GM23338 (cell line): ENCODE measurements around the gene MRFAP1. TPM values are rescaled to one million over a fixed set of nuclear protein-coding genes. Genes with fewer than 3 reads are reported as not detected.

Experiments used
- ATAC-seq: fragments of 200-7000 bp; cut with Tn5 transposase; 3 replicates; pipeline ENCODE4 v1.9.1; 2020
- DNase-seq: peaks from one replicate; pipeline ENCODE4 v3.0.0-alpha.2; 2015; ENCODE audit warnings: low spot score
- H2AFZ ChIP-seq: fragments of 200-600 bp; sonication (generic); 2 replicates; pipeline ENCODE4 v1.8.0; 2016; ENCODE audit warnings: antibody characterized with exemption, mild to moderate bottlenecking, moderate library complexity
- H3F3A ChIP-seq: fragments of 200-600 bp; sonication (generic); replicated peaks from 2 replicates; pipeline ENCODE4 v1.8.0; 2017; ENCODE audit warnings: antibody characterized with exemption, mixed run types, low read depth
- H3K27ac ChIP-seq: fragments of 200-600 bp; sonication (generic); 2 replicates; pipeline ENCODE4 v1.6.1; 2016; ENCODE audit warnings: low read depth
- H3K27me3 ChIP-seq: fragments of 200-600 bp; sonication (generic); 2 replicates; pipeline ENCODE4 v1.8.0; 2016; ENCODE audit warnings: mild to moderate bottlenecking, mixed run types, moderate library complexity; ENCODE audit not compliant: insufficient read depth
- H3K36me3 ChIP-seq: fragments of 200-600 bp; sonication (generic); 2 replicates; pipeline ENCODE4 v1.8.0; 2016; ENCODE audit warnings: mild to moderate bottlenecking; ENCODE audit not compliant: insufficient read depth
- H3K4me1 ChIP-seq: fragments of 200-600 bp; sonication (generic); 2 replicates; pipeline ENCODE4 v1.8.0; 2016; ENCODE audit warnings: mild to moderate bottlenecking, moderate library complexity; ENCODE audit not compliant: insufficient read depth
- H3K4me2 ChIP-seq: fragments of 200-600 bp; sonication (generic); 2 replicates; pipeline ENCODE4 v1.7.1; 2017; ENCODE audit warnings: mixed run types
- H3K4me3 ChIP-seq: fragments of 200-600 bp; sonication (generic); 2 replicates; pipeline ENCODE4 v1.6.1; 2016; ENCODE audit warnings: mixed run types
- H3K79me2 ChIP-seq: fragments of 200-600 bp; sonication (generic); replicated peaks from 2 replicates; pipeline ENCODE4 v1.8.0; 2017; ENCODE audit warnings: mild to moderate bottlenecking; ENCODE audit not compliant: insufficient read depth
- H3K9me2 ChIP-seq: fragments of 200-600 bp; sonication (generic); 2 replicates; pipeline ENCODE4 v1.8.0; 2017; ENCODE audit not compliant: insufficient read depth
- H4K20me1 ChIP-seq: fragments of 200-600 bp; sonication (generic); replicated peaks from 2 replicates; pipeline ENCODE4 v1.8.0; 2017; ENCODE audit warnings: mild to moderate bottlenecking; ENCODE audit not compliant: insufficient read depth
- H3K27ac Mint-ChIP-seq: 2 replicates; pipeline ENCODE4 v1.8.0; 2020; ENCODE audit warnings: inconsistent platforms, mild to moderate bottlenecking, moderate library complexity, mixed read lengths
- H3K27me3 Mint-ChIP-seq: 3 replicates; pipeline ENCODE4 v1.8.0; 2022; ENCODE audit warnings: low read depth, mild to moderate bottlenecking, moderate library complexity, mixed read lengths, inconsistent platforms; ENCODE audit not compliant: insufficient read depth, poor library complexity
- H3K36me3 Mint-ChIP-seq: 3 replicates; pipeline ENCODE4 v1.8.0; 2021; ENCODE audit warnings: low read depth, mild to moderate bottlenecking, inconsistent platforms, moderate library complexity, mixed read lengths
- H3K4me1 Mint-ChIP-seq: 3 replicates; pipeline ENCODE4 v1.8.0; 2020; ENCODE audit warnings: mild to moderate bottlenecking, inconsistent platforms, mixed read lengths
- H3K4me3 Mint-ChIP-seq: 3 replicates; pipeline ENCODE4 v1.8.0; 2021; ENCODE audit warnings: moderate library complexity, mild to moderate bottlenecking, inconsistent platforms, mixed read lengths
- H3K9me3 Mint-ChIP-seq: 3 replicates; pipeline ENCODE4 v1.8.0; 2020; ENCODE audit warnings: moderate library complexity, mild to moderate bottlenecking, inconsistent platforms, mixed read lengths
- CREB1 ChIP-seq: fragments of 250-450 bp; sonication (Bioruptor Pico); IDR thresholded peaks from 2 replicates; pipeline ENCODE4 v1.5.0; 2020; ENCODE audit warnings: low read depth, mild to moderate bottlenecking, moderate library complexity
- CTCF ChIP-seq, 2 experiments: fragments of 200-600 bp in 1 of 2; sonication (generic) in 1 of 2; conservative IDR thresholded peaks; 2 replicates each; pipeline versions ENCODE4 v1.5.1 to v1.6.1; 2016 to 2017; ENCODE audit warnings: antibody characterized with exemption in 2 of 2, low read depth in 2 of 2, mild to moderate bottlenecking in 2 of 2, moderate library complexity in 1 of 2
- ETS1 ChIP-seq: IDR thresholded peaks from 2 replicates; pipeline ENCODE4 v1.6.1; 2016; ENCODE audit warnings: antibody characterized with exemption
- EZH2 ChIP-seq: fragments of 200-600 bp; sonication (generic); IDR thresholded peaks from one replicate; pipeline ENCODE4 v1.8.0; 2017; ENCODE audit warnings: antibody characterized with exemption, mild to moderate bottlenecking, low read depth; ENCODE audit not compliant: unreplicated experiment
- EZH2phosphoT487 ChIP-seq: fragments of 200-600 bp; sonication (generic); IDR thresholded peaks from one replicate; pipeline ENCODE4 v1.8.1; 2018; ENCODE audit warnings: antibody characterized with exemption; ENCODE audit not compliant: unreplicated experiment
- JUNB ChIP-seq: IDR thresholded peaks from one replicate; pipeline ENCODE4 v1.6.1; 2016; ENCODE audit warnings: antibody characterized with exemption; ENCODE audit not compliant: unreplicated experiment
- NANOG ChIP-seq: IDR thresholded peaks from 2 replicates; pipeline ENCODE4 v1.6.1; 2016; ENCODE audit warnings: antibody characterized with exemption, borderline replicate concordance
- POLR2AphosphoS5 ChIP-seq: IDR thresholded peaks from 2 replicates; pipeline ENCODE4 v1.6.1; 2016; ENCODE audit warnings: antibody characterized with exemption, low read depth
- REST ChIP-seq: IDR thresholded peaks from one replicate; pipeline ENCODE4 v1.6.1; 2018; ENCODE audit warnings: antibody characterized with exemption; ENCODE audit not compliant: unreplicated experiment
- STAT1 ChIP-seq: IDR thresholded peaks from one replicate; pipeline ENCODE4 v1.6.1; 2016; ENCODE audit warnings: antibody characterized with exemption; ENCODE audit not compliant: unreplicated experiment
- ZNF114 ChIP-seq: fragments of 250-450 bp; sonication (Bioruptor Pico); IDR thresholded peaks from 2 replicates; pipeline ENCODE4 v1.5.0; 2020; ENCODE audit warnings: mild to moderate bottlenecking, moderate library complexity
- ZNF331 ChIP-seq: fragments of 250-450 bp; sonication (Bioruptor Pico); IDR thresholded peaks from 2 replicates; pipeline ENCODE4 v1.5.0; 2020; ENCODE audit warnings: low read depth, mild to moderate bottlenecking, moderate library complexity
- polyA plus RNA-seq: library from polyadenylated mRNA; unstranded; fragments of >200 nt; fragmentation: Nextera tagmentation; extraction: Ambion mirVana; gene quantifications from 2 replicates; pipeline ENCODE4 v1.2.1, GENCODE V29; 2016
- total RNA-seq: library from RNA; depleted of rRNA; stranded (reverse); fragments of >200 nt; shearing (Covaris generic); gene quantifications from 2 replicates; pipeline ENCODE4 v1.2.3, GENCODE V29; 2014
- TF ChIP-seq, protein P1 (sequence below): fragments of 250-450 bp; sonication (Bioruptor Pico); IDR thresholded peaks from 2 replicates; pipeline ENCODE4 v1.5.0; 2020; ENCODE audit warnings: mild to moderate bottlenecking, moderate library complexity

MRFAP1 gene
- total and polyA plus RNA-seq, 2 experiments from 2014 or later: 154 to 288 TPM

DNA sequence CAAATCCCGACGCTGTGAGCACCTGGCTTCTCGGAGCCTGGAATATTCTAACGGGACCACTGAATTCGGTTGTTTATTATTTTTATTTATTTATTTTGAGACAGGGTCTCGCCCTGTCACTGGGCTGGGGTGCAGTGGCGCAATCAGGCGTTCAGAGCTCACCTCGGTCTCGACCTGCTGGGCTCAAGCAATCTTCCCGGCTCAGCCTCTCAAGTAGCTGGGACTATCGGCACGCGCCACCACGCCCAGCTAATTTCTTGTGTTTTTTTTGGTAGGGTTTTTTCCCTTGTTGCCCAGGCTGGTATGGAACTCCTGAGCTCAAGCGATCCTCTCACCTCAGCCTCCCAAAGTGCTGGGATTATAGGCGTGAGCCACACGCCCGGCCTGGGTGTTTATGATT is 31.6 kb downstream of the MRFAP1 start:
- Histone ChIP-seq H4K20me1 (peaks cover 19% of the 10 kb centered on the region), H3K9me2 (no peaks in the 10 kb centered on the region)
- no peak overlapping the region for H3K4me3 Mint-ChIP-seq

More for the DNA sequence above, 31.6 kb downstream of the MRFAP1 start:
- H3K36me3 ChIP-seq: peaks cover 5% of the 10 kb centered on the region; the same call in 1 of the 2 replicates
- peaks cover 5% of the 10 kb centered on the region; the same call in 2 of the 3 replicates for H3K9me3 Mint-ChIP-seq
- no peak overlapping the region for H3K27ac Mint-ChIP-seq
- H3K4me1 ChIP-seq: peaks cover 23% of the 10 kb centered on the region
- H2AFZ ChIP-seq: no peak overlapping the region
- H3K27me3 Mint-ChIP-seq: peaks cover 19% of the 10 kb centered on the region
- no peak overlapping the region for H3K4me3 ChIP-seq
- no peak for ATAC-seq
- peaks cover 32% of the 10 kb centered on the region for H3K36me3 Mint-ChIP-seq
- H3K79me2 ChIP-seq: peaks cover 24% of the 10 kb centered on the region
- no peak for DNase-seq
- H3K4me1 Mint-ChIP-seq: peaks cover 31% of the 10 kb centered on the region
- no peaks in the 10 kb centered on the region for H3F3A ChIP-seq
- TF ChIP-seq EZH2phosphoT487 (no peak), STAT1 (no peak), ZNF331 (CRISPR knock-in tag) (no peak), ZNF114 (CRISPR knock-in tag) (no peak), REST (no peak), CREB1 (CRISPR knock-in tag) (no peak), JUNB (no peak), CTCF (conservative IDR thresholded peaks at IDR 0.05; ENCODE audit: low read depth in 2 of 2) (no peak), EZH2 (no peak), POLR2AphosphoS5 (no peak), NANOG (no peak), ETS1 (no peak)
- TF ChIP-seq, protein P1, sequence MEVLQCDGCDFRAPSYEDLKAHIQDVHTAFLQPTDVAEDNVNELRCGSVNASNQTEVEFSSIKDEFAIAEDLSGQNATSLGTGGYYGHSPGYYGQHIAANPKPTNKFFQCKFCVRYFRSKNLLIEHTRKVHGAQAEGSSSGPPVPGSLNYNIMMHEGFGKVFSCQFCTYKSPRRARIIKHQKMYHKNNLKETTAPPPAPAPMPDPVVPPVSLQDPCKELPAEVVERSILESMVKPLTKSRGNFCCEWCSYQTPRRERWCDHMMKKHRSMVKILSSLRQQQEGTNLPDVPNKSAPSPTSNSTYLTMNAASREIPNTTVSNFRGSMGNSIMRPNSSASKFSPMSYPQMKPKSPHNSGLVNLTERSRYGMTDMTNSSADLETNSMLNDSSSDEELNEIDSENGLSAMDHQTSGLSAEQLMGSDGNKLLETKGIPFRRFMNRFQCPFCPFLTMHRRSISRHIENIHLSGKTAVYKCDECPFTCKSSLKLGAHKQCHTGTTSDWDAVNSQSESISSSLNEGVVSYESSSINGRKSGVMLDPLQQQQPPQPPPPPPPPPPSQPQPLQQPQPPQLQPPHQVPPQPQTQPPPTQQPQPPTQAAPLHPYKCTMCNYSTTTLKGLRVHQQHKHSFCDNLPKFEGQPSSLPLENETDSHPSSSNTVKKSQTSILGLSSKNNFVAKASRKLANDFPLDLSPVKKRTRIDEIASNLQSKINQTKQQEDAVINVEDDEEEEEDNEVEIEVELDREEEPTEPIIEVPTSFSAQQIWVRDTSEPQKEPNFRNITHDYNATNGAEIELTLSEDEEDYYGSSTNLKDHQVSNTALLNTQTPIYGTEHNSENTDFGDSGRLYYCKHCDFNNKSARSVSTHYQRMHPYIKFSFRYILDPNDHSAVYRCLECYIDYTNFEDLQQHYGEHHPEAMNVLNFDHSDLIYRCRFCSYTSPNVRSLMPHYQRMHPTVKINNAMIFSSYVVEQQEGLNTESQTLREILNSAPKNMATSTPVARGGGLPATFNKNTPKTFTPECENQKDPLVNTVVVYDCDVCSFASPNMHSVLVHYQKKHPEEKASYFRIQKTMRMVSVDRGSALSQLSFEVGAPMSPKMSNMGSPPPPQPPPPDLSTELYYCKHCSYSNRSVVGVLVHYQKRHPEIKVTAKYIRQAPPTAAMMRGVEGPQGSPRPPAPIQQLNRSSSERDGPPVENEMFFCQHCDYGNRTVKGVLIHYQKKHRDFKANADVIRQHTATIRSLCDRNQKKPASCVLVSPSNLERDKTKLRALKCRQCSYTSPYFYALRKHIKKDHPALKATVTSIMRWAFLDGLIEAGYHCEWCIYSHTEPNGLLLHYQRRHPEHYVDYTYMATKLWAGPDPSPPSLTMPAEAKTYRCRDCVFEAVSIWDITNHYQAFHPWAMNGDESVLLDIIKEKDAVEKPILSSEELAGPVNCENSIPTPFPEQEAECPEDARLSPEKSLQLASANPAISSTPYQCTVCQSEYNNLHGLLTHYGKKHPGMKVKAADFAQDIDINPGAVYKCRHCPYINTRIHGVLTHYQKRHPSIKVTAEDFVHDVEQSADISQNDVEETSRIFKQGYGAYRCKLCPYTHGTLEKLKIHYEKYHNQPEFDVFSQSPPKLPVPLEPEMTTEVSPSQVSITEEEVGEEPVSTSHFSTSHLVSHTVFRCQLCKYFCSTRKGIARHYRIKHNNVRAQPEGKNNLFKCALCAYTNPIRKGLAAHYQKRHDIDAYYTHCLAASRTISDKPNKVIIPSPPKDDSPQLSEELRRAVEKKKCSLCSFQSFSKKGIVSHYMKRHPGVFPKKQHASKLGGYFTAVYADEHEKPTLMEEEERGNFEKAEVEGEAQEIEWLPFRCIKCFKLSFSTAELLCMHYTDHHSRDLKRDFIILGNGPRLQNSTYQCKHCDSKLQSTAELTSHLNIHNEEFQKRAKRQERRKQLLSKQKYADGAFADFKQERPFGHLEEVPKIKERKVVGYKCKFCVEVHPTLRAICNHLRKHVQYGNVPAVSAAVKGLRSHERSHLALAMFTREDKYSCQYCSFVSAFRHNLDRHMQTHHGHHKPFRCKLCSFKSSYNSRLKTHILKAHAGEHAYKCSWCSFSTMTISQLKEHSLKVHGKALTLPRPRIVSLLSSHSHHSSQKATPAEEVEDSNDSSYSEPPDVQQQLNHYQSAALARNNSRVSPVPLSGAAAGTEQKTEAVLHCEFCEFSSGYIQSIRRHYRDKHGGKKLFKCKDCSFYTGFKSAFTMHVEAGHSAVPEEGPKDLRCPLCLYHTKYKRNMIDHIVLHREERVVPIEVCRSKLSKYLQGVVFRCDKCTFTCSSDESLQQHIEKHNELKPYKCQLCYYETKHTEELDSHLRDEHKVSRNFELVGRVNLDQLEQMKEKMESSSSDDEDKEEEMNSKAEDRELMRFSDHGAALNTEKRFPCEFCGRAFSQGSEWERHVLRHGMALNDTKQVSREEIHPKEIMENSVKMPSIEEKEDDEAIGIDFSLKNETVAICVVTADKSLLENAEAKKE (CRISPR knock-in tag): no peak
- no peaks in the 10 kb centered on the region for H3K27me3 ChIP-seq
- H3K27ac ChIP-seq: no peak overlapping the region
- H3K4me2 ChIP-seq: no peak overlapping the region
